NCI-H2171 (cell line): Measurements from ENCODE around the gene PRX.
"Not testable (repeated sequence)": the region's sequence is repeated elsewhere in the genome, so short reads cannot be mapped to it uniquely, and the experiment has no call there.

Experiments
- DNase-seq: peaks from one replicate; lab custom pipeline; 2025; lab: John Stamatoyannopoulos, UW

Gene PRX

GRCh38 chr19:40392123-40392522 is 21.1 kb downstream of the PRX start:
- DNase-seq: no peak

- DNase-seq: no peak
These were observed 23.0 kb downstream of the PRX start, which contains the start of gene HIPK4 for GRCh38 chr19:40390084-40390742. HIPK4 (minus strand) TSS chr19:40390181; CDS start chr19:40389902, 279 bp downstream.

- no peak for DNase-seq
These were observed 23.6 kb downstream of the PRX start for GRCh38 chr19:40389404-40390083.

- DNase-seq: no peak
These were observed 24.7 kb downstream of the PRX start for GRCh38 chr19:40388481-40388880.

GRCh38 chr19:40387155-40387554 is 26.0 kb downstream of the PRX start:
- no peak for DNase-seq

GRCh38 chr19:40383668-40384248 is 29.4 kb downstream of the PRX start:
- DNase-seq: no peak

- no peak for DNase-seq
These were observed 31.9 kb downstream of the PRX start for GRCh38 chr19:40381321-40381720.

- DNase-seq: no peak
These were observed 32.8 kb downstream of the PRX start for GRCh38 chr19:40380199-40381037.

- no peak for DNase-seq
These were observed 33.6 kb downstream of the PRX start for GRCh38 chr19:40379446-40380198.

GRCh38 chr19:40378509-40378908 is 34.7 kb downstream of the PRX start:
- no peak for DNase-seq

- DNase-seq: no peak
These were observed 35.2 kb downstream of the PRX start for GRCh38 chr19:40377876-40378385.

- DNase-seq: no peak
These were observed 36.8 kb downstream of the PRX start for GRCh38 chr19:40376286-40376862.

GRCh38 chr19:40374084-40374483 is 39.1 kb downstream of the PRX start:
- DNase-seq: no peak

GRCh38 chr19:40371802-40372122 is 41.4 kb downstream of the PRX start:
- DNase-seq: no peak

GRCh38 chr19:40370997-40371801 is 42.0 kb downstream of the PRX start:
- DNase-seq: no peak

- DNase-seq: not testable (repeated sequence)
These were observed 42.9 kb downstream of the PRX start for GRCh38 chr19:40370253-40370652.

- DNase-seq: no peak
These were observed 43.4 kb downstream of the PRX start for GRCh38 chr19:40369797-40370196.

GRCh38 chr19:40367577-40368434 is 45.4 kb downstream of the PRX start:
- DNase-seq: no peak
